DOHH2 (cell line): Measurements from ENCODE around the gene RECQL5.

ENCODE experiments used
- CTCF ChIP-seq: fragments of 200-600 bp; sonication (generic); IDR thresholded peaks from one replicate; pipeline ENCODE4 v1.5.1; 2014; ENCODE audit warnings: antibody characterized with exemption, mild to moderate bottlenecking, low read depth, low read length; ENCODE audit not compliant: poor library complexity, severe bottlenecking
- EZH2phosphoT487 ChIP-seq: fragments of 200-600 bp; sonication (generic); IDR thresholded peaks from 2 replicates; pipeline ENCODE4 v1.6.1; 2017; ENCODE audit warnings: borderline replicate concordance, mild to moderate bottlenecking, antibody characterized with exemption, low read length, moderate library complexity, mixed read lengths

GRCh38 chr17:75634376-75634740 lies 32.6 kb downstream of the RECQL5 start:
- no peak for TF ChIP-seq CTCF
- no peak for TF ChIP-seq EZH2phosphoT487
